Esophagus squamous epithelium (tissue), 5 donors: ENCODE data around the gene MYBPC2. TPM values are rescaled to one million over a fixed set of nuclear protein-coding genes. Genes with fewer than 3 reads are reported as not detected.
A peak's percentile ranks its signal among the peaks of the same experiment; 100 is the strongest.
"Not testable (repeated sequence)": the region's sequence is repeated elsewhere in the genome, so short reads cannot be mapped to it uniquely, and the experiment has no call there.

Experiments used
- DNase-seq: peaks from one replicate; lab custom pipeline; 2025; lab: John Stamatoyannopoulos, UW
- H3K27ac ChIP-seq, 4 donors: fragments of 200-600 bp; sonication (generic); one replicate each; pipeline ENCODE4 v1.5.1; 2016 to 2019; ENCODE audit warnings: mild to moderate bottlenecking in 1 of 4
- H3K27me3 ChIP-seq, 4 donors: fragments of 200-600 bp; sonication (generic); 1 replicate in 3 of 4; 2 replicates in 1 of 4; pipeline versions ENCODE4 v1.5.1 to v1.6.0; 2017 to 2021; ENCODE audit warnings: antibody characterized with exemption in 1 of 4
- H3K36me3 ChIP-seq, 3 donors: fragments of 200-600 bp; sonication (generic); one replicate each; pipeline ENCODE4 v1.5.1; 2016 to 2019
- H3K4me1 ChIP-seq, 3 donors: fragments of 200-600 bp; sonication (generic); one replicate each; pipeline ENCODE4 v1.5.1; 2017 to 2019
- H3K4me3 ChIP-seq, 4 donors: fragments of 200-600 bp; sonication (generic); 1 replicate in 3 of 4; 2 replicates in 1 of 4; pipeline ENCODE4 v1.5.1; 2016 to 2019; ENCODE audit warnings: mild to moderate bottlenecking in 2 of 4, moderate library complexity in 1 of 4
- H3K9me3 ChIP-seq, 3 donors: fragments of 200-600 bp; sonication (generic); one replicate each; pipeline ENCODE4 v1.5.1; 2016 to 2019
- CTCF ChIP-seq, 6 experiments: fragments of 450-650 bp in 4 of 6; fragments of 200-600 bp in 2 of 6; sonication (generic) in 2 of 6; IDR thresholded peaks; one replicate each; pipeline ENCODE4 v1.5.1; 2016 to 2019; ENCODE audit warnings: antibody characterized with exemption in 6 of 6, mild to moderate bottlenecking in 4 of 6, moderate library complexity in 4 of 6
- POLR2A ChIP-seq, 4 donors: fragments of 450-650 bp; IDR thresholded peaks; one replicate each; pipeline ENCODE4 v1.6.1; 2017; ENCODE audit warnings: antibody characterized with exemption in 4 of 4, mild to moderate bottlenecking in 4 of 4, moderate library complexity in 3 of 4
- whole genome bisulfite sequencing, 2 donors: methylation state at CpG; one replicate each; pipeline ENCODE4 v1.1.5; 2018; 5-methylcytosine and 5-hydroxymethylcytosine counted together
- intact Hi-C: fragments of 100-400 bp; cut with DNase I; formaldehyde crosslinking; loops from one replicate; pipeline ENCODE4 v1.15.0; 2022
- total RNA-seq, 4 donors: library from RNA; depleted of rRNA; stranded (reverse); fragments of >200 nt; gene quantifications; one replicate each; pipeline ENCODE4 v1.1.0, GENCODE V29; 2016
- donor health status: DM: yes; HTN: yes; CAD: no.

The MYBPC2 gene
- total RNA-seq, 4 donors from 2014 or later, result 0.19 TPM; not detected in 3

GRCh38 chr19:50384685-50385535 lies 47.8 kb upstream of the MYBPC2 start:
- peak overlapping the region; percentile 75 to 94 (median 91) for H3K27ac ChIP-seq
- H3K9me3 ChIP-seq, result no peaks in the 10 kb centered on the region
- H3K27me3 ChIP-seq, result no peaks in the 10 kb centered on the region
- TF ChIP-seq POLR2A (IDR thresholded peaks at IDR 0.05) (no peak), CTCF (IDR thresholded peaks at IDR 0.05) (no peak)
- H3K4me1 ChIP-seq, result peaks cover 12 to 37% (median 13%) of the 10 kb centered on the region in 3 donors
- no peak for DNase-seq
- peaks cover 10 to 49% (median 27%) of the 10 kb centered on the region in 3 donors for H3K36me3 ChIP-seq
- peak overlapping the region; percentile 60 to 95 (median 83) for H3K4me3 ChIP-seq
- intact Hi-C loops, result no loop called here
- 6 to 10% methylated on average over 26 of the region's 26 CpGs for WGBS, 2 donors

- DNase-seq, result no peak
- TF ChIP-seq CTCF (IDR thresholded peaks at IDR 0.05), result no peak
- no peak for TF ChIP-seq POLR2A (IDR thresholded peaks at IDR 0.05)
- Histone ChIP-seq H3K4me3 (no peak overlapping the region), H3K27ac (no peak overlapping the region), H3K36me3 (peaks cover 5 to 33% (median 7%) of the 10 kb centered on the region in 3 donors), H3K9me3 (no peaks in the 10 kb centered on the region), H3K27me3 (no peaks in the 10 kb centered on the region), H3K4me1 (peaks cover 12 to 27% (median 13%) of the 10 kb centered on the region in 3 donors)
- 81 to 84% methylated on average over 13 to 21 of the region's 21 CpGs for WGBS, 2 donors
- intact Hi-C loops, result no loop called here
Measured at GRCh38 chr19:50387176-50387867, 45.4 kb upstream of the MYBPC2 start.

- WGBS, 2 donors, result 83 to 89% methylated on average over 7 to 8 of the region's 8 CpGs
- peaks cover 12 to 27% (median 13%) of the 10 kb centered on the region in 3 donors for H3K4me1 ChIP-seq
- H3K36me3 ChIP-seq, result peaks cover 1 to 33% (median 5%) of the 10 kb centered on the region in 3 donors
- H3K27me3 ChIP-seq, result no peaks in the 10 kb centered on the region
- TF ChIP-seq CTCF (IDR thresholded peaks at IDR 0.05) (no peak), POLR2A (IDR thresholded peaks at IDR 0.05) (no peak)
- intact Hi-C loops, result no loop called here
- H3K9me3 ChIP-seq, result no peaks in the 10 kb centered on the region
- H3K4me3 ChIP-seq, result no peak overlapping the region
- DNase-seq, result no peak
- no peak overlapping the region for H3K27ac ChIP-seq
Measured at GRCh38 chr19:50387868-50388245, 44.8 kb upstream of the MYBPC2 start.

GRCh38 chr19:50390295-50390694 lies 42.4 kb upstream of the MYBPC2 start:
- H3K4me3 ChIP-seq, intact Hi-C loops, H3K9me3 ChIP-seq, H3K27ac ChIP-seq, H3K4me1 ChIP-seq, H3K27me3 ChIP-seq, DNase-seq: not testable (repeated sequence)
- peaks cover 0 to 49% (median 5%) of the 10 kb centered on the region in 3 donors for H3K36me3 ChIP-seq
- WGBS, 2 donors, result 82 to 100% methylated on average over 3 of the region's 3 CpGs

- H3K27ac ChIP-seq, H3K4me3 ChIP-seq, H3K4me1 ChIP-seq, intact Hi-C loops, H3K9me3 ChIP-seq, H3K27me3 ChIP-seq, DNase-seq: not testable (repeated sequence)
- peaks cover 0 to 49% (median 5%) of the 10 kb centered on the region in 3 donors for H3K36me3 ChIP-seq
- 80 to 94% methylated on average over 1 to 3 of the region's 23 CpGs for WGBS, 2 donors
Measured at GRCh38 chr19:50390952-50391351, 41.7 kb upstream of the MYBPC2 start.

GRCh38 chr19:50392759-50393158 lies 39.9 kb upstream of the MYBPC2 start:
- DNase-seq, result no peak
- H3K27ac ChIP-seq, result no peak overlapping the region
- TF ChIP-seq CTCF (IDR thresholded peaks at IDR 0.05), result no peak
- H3K4me3 ChIP-seq, result no peak overlapping the region
- WGBS, 2 donors, result 83 to 93% methylated on average over 5 of the region's 5 CpGs
- intact Hi-C loops, result no loop called here
- H3K27me3 ChIP-seq, result no peaks in the 10 kb centered on the region
- H3K4me1 ChIP-seq, result no peaks in the 10 kb centered on the region
- H3K9me3 ChIP-seq, result no peaks in the 10 kb centered on the region
- H3K36me3 ChIP-seq, result peaks cover 0 to 34% (median 0%) of the 10 kb centered on the region in 3 donors
